Retina (tissue), 1 donor: Measurements from ENCODE around the gene YBEY.

Source experiments
- DNase-seq: peaks from one replicate; pipeline ENCODE4 v3.0.0-alpha.2; 2016

Gene YBEY

GRCh38 chr21:46265736-46266525 lies 20.2 kb upstream of the YBEY start:
- DNase-seq, result no peak

- no peak for DNase-seq
Measured at GRCh38 chr21:46266946-46267345, 19.2 kb upstream of the YBEY start.

DNA sequence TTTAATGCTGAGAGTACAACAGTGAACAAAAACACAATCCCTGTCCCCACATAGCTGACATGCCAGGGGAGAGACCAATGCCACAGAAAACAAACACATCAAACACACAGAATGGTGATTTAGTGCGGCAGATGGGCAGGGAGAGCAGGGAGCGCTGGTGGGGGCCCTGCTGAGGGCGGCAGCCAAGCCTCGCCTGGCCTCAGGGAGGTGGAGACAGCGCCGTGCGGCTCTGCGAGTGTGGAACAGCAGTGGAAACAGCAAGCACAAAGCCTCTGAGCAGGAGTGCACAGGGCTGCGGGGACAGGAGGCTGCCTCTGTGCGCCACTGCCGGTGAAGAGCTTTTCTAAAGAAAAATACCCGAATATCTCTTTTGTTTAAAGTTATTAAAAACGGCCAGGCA lies 17.8 kb upstream of the YBEY start:
- DNase-seq, result no peak

- DNase-seq, result no peak
Measured at GRCh38 chr21:46269466-46269865, 16.7 kb upstream of the YBEY start.

DNA sequence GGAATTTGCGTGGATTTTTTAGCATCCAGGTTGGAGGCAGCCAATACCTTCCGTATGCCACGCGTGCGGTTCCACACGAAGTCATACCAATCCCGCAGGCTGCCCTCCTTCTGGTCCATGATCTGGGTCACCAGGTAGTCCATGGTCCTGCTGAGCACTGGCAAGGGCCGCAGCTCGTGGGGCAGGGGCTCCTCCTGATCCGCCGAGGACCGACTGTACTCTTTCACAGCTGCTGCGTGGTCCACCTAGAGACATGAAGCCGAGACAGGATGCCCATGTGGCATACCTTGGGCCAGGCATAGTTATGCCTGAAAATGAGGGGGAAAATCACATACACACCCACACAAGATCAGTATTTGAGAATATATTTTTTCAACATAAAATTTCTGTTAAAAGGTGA lies 12.8 kb upstream of the YBEY start:
- no peak for DNase-seq

DNA sequence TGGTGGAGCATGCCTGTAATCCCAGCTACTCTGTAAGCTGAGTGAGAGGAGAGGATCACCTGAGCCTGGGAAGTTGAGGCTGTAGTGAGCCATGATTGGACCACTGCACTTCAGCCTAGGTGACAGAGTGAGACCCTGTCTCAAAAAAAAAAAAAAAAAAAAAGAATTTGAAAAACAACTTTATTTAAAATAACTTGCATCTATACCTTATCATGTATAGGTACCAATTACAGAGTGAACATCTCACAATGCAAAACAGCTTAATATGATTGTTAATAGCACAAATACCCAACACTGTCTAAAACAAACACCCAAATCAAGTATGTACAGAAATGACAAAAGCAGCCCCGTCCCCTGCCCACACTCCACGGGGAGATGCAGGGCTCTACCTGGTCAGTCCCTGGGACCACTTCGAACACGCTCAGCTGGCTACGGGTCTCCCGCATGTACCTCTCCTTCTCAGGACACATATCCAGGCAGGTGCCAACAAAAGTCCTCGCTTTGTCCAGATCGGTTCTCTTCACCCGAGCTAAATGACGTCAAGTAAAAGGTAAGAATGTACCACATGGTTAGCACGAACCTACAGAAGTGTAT lies 11.2 kb upstream of the YBEY start:
- no peak for DNase-seq

DNA sequence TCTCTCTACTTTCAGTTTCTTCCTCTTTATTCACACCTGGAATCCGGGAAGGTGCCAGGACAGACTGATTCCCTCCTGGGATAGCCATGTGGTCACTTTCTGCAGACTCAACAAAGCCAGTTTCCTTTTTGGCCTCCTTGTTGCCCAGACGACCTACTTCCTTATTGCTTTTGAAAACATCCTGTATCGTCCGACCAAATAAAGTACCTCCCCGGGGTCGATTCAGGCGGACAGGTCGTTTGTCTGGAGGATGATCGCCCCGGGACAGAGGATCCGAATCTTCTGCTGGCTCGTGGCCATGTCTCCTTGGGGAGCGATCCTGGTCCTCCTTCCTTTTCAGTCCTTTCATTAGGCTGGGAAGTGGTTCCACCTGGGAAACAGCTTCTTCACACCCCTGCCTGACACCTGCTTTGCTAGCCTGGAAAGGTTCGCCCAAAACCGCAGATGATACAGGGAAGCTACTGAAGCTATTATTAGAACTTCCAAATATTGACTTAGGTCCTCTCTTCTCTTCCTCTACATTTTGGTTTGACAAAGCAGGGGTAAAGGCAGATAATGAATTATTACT lies 2.0 kb upstream of the YBEY start:
- DNase-seq, result no peak

- DNase-seq, result no peak
Measured at GRCh38 chr21:46284733-46285132, 1.4 kb upstream of the YBEY start.

DNA sequence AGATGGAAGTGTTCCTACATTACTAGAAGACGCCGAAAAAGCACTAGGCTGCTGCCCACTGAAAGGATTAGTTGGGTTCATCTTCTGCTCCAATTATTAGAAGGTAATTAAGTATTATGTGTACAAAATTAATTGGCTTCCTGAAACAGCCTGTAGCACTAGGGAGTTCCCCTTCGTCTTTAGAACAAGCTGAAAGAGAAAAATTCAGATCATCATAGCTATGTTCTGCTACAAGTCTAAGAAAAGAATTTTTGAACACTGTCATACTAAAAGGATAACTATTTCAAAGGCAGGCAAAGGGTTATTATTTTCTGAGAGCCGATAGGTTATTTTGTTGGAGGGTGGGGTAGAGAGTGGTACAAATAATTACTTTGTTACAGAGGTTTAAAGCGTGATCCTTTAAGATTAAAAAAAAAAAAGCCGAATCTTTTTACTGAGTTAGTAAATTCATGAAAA lies 908 bp upstream of the YBEY start, which contains the start of gene MCM3AP:
MCM3AP (minus strand) TSS at position 406 of the 456 bp plus-strand sequence; CDS start at position 81, 325 bp downstream.
- DNase-seq, result no peak

DNA sequence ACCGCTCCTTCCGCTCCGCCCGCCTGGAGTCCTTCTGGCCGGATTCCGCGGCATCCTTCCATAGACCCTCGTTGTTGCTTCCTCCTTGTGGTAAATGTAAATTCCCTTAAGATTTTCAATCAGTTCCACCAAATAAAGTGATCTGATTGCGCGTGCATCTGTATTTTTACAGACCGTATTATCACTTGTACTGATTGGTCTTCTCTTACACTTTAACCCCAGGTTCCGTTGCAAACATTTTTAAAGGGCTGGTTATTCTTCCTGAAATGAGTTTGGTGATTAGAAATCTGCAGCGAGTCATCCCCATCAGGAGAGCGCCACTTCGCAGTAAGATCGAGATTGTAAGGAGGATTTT lies 483 bp downstream of the YBEY start:
- DNase-seq, result no peak

- no peak for DNase-seq
Measured at GRCh38 chr21:46287541-46287940, 1.4 kb downstream of the YBEY start.

DNA sequence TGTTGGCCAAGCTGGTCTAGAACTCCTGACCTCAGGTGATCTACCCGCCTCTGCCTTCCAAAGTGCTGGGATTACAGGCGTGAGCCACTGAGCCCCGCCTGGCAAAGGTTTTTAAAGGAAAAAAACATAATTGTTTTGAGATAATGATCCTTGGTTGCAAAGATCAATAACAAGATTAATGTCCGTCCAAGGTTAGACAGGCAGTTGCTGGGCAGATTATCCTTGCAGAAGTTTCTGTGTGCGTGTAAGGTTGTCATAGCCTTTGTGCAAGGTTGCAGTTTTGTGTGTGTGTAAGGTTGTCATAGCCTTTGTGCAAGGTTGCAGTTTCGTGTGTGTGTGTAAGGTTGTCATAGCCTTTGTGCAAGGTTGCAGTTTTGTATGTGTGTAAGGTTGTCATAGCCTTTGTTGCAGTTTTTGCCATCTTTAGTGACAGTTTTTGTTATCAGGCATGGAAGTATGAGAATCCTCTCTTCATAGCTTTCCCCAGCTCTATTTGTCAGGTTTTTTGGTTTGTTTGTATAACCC lies 3.6 kb downstream of the YBEY start:
- DNase-seq, result no peak

GRCh38 chr21:46291561-46291960 lies 5.4 kb downstream of the YBEY start:
- no peak for DNase-seq

- no peak for DNase-seq
Measured at GRCh38 chr21:46294647-46295176, 8.6 kb downstream of the YBEY start.

- no peak for DNase-seq
Measured at GRCh38 chr21:46295177-46295770, 9.1 kb downstream of the YBEY start.

DNA sequence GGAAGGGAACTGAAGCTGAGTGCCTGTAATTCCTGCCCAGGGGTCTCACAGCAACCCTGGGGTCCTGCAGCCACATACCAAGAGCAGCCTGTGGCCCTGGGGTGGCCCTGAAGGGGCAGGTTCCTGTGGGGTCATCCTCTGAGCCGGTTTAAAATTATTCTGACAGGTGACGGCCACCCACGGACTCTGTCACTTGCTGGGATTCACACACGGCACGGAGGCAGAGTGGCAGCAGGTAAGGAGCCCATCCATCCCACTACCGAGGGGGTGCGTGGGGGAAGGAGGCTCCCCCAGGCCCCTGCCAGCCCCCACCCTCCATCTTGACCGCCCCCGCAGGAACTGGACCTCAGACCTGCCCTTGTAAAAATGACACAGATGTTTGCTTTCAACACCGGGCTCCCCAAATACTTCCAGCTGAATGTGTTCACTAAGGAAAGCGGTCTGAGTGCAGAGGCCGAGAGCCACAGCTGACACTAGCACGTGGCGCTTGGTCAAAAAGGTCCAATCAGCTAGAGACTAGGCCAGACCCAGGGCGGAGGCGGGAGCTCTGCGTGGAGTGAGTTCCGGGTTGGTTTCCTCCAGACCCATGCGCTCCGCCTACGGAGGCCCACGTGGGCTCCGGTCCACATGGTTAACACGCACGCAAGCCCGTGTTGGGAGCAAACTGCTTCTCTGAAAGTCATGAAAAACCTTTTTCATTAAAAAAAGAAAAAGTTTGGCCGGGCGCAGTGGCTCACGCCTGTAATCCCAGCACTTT lies 10.0 kb downstream of the YBEY start:
- DNase-seq, result peak; percentile 48

GRCh38 chr21:46297338-46298271 lies 11.5 kb downstream of the YBEY start:
- DNase-seq, result peak; percentile 85

DNA sequence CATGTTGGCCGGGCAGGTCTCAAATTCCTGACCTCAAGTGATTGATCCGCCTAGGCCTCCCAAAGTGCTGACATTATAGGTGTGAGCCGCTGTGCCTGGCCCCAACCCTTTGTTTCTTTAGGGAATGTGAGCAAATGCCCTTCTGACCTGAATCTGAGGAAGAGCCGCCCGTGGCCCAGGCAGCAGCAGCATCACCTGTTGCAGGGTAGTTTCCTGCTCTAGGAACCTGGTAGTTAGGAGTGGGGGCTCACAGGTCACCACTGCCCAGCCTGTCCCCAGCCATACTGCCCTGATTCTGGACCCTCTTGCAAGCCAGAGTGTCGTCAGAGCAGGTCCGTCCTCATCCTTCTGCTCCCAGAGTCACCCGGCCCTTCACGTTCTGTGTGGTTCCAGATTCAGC lies 13.0 kb downstream of the YBEY start:
- DNase-seq, result no peak

DNA sequence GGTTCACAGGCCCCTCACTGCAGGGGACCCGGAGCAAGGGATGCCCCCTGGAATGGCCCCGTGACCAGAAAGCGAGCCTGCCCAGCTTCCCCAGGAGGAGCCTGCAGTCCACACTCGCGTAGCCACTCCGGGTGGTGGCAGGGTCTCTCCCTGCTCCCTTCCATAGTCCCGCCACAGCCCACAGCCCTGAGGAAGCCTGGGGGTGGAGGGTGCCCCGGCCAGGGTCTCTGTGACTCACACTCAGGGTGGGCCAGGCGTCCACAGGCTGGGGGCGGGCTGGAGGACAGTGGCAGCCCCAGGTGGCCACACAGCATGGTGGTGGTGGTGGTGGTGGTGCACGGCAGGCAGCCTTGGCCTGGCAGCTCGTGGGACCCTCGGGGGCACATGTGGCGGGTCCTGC lies 15.6 kb downstream of the YBEY start:
- no peak for DNase-seq

DNA sequence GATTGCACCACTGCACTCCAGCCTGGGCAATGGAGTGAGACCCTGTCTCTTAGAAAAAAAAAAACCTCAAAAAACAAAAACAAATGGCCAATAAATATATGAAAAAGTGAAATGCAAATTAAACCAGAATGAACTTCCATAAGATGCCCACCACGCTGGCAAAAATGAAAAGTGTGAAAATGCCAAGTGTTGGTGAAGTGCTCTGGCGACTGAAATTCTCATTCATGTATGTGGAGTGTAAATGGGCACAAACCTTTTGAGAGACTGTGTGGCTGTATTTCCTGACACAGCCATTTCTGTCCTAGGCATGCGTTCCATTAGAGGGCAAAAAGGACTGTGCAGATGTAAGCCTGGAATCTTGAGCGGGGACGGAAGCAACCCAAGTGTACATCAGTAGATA lies 18.3 kb downstream of the YBEY start:
- no peak for DNase-seq

GRCh38 chr21:46304955-46305354 lies 18.8 kb downstream of the YBEY start:
- DNase-seq, result no peak
